Measurements from ENCODE around the gene NDFIP2.
A peak's percentile ranks its signal among the peaks of the same experiment; 100 is the strongest.

NDFIP2 gene

GRCh38 chr13:79548902-79549301 lies 67.9 kb downstream of the NDFIP2 start:
- TF ChIP-seq ARNTL (CRISPR knock-in tag; IDR thresholded peaks at IDR 0.05; ENCODE audit: borderline replicate concordance, low read depth) (no peak), SNAI2 (CRISPR knock-in tag; IDR thresholded peaks at IDR 0.05) (no peak), OSR1 (CRISPR knock-in tag; IDR thresholded peaks at IDR 0.05) (no peak), ZNF70 (CRISPR knock-in tag; IDR thresholded peaks at IDR 0.05) (no peak), CREB5 (CRISPR knock-in tag; IDR thresholded peaks at IDR 0.05; ENCODE audit: low read depth) (no peak), CSRNP3 (CRISPR knock-in tag; IDR thresholded peaks at IDR 0.05) (no peak), TOX (CRISPR knock-in tag; IDR thresholded peaks at IDR 0.05; ENCODE audit: borderline replicate concordance) (no peak)
- TF ChIP-seq, protein P1, sequence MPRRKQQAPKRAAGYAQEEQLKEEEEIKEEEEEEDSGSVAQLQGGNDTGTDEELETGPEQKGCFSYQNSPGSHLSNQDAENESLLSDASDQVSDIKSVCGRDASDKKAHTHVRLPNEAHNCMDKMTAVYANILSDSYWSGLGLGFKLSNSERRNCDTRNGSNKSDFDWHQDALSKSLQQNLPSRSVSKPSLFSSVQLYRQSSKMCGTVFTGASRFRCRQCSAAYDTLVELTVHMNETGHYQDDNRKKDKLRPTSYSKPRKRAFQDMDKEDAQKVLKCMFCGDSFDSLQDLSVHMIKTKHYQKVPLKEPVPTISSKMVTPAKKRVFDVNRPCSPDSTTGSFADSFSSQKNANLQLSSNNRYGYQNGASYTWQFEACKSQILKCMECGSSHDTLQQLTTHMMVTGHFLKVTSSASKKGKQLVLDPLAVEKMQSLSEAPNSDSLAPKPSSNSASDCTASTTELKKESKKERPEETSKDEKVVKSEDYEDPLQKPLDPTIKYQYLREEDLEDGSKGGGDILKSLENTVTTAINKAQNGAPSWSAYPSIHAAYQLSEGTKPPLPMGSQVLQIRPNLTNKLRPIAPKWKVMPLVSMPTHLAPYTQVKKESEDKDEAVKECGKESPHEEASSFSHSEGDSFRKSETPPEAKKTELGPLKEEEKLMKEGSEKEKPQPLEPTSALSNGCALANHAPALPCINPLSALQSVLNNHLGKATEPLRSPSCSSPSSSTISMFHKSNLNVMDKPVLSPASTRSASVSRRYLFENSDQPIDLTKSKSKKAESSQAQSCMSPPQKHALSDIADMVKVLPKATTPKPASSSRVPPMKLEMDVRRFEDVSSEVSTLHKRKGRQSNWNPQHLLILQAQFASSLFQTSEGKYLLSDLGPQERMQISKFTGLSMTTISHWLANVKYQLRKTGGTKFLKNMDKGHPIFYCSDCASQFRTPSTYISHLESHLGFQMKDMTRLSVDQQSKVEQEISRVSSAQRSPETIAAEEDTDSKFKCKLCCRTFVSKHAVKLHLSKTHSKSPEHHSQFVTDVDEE (CRISPR knock-in tag; IDR thresholded peaks at IDR 0.05): no peak
- peak; percentile 85 for ATAC-seq

- peak; percentile 74 for ATAC-seq
Observed at GRCh38 chr13:79549355-79550106, 68.6 kb downstream of the NDFIP2 start.

DNA sequence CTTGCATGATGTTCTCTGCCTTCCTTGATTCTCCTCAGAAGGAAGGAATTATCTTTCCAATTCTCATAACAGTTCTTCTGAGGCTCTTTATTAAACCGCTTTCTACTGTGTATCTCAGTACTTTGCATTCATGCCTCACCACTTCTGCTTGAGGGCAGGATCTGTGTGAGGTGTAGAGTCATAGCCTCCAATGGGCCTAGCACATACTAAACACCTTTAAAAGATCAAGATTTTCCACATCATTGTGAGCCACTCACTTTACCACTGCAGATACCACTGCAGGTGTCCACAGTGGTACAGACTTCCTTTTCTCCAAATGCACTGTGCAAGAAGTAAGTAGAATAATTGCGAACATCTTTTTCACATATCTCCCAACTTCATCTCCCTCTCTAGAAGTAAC lies 76.7 kb downstream of the NDFIP2 start:
- no peak for ATAC-seq
- TF ChIP-seq TCF4 (CRISPR knock-in tag; IDR thresholded peaks at IDR 0.05; ENCODE audit: borderline replicate concordance): no peak
- TF ChIP-seq, protein P1 (CRISPR knock-in tag; IDR thresholded peaks at IDR 0.05): no peak
- TF ChIP-seq CREB5 (CRISPR knock-in tag; IDR thresholded peaks at IDR 0.05; ENCODE audit: low read depth): no peak
- no peak for TF ChIP-seq ISL1 (CRISPR knock-in tag; IDR thresholded peaks at IDR 0.05)
- TF ChIP-seq TOX (CRISPR knock-in tag; IDR thresholded peaks at IDR 0.05; ENCODE audit: borderline replicate concordance): no peak

More at GRCh38 chr13:79549355-79550106, 68.6 kb downstream of the NDFIP2 start:
- TF ChIP-seq ZFP30 (CRISPR knock-in tag; IDR thresholded peaks at IDR 0.05) (0 out of 2 replicates have a peak, but pooled peaks have one; percentile 5), ZNF70 (CRISPR knock-in tag; IDR thresholded peaks at IDR 0.05) (0 out of 2 replicates have a peak, but pooled peaks have one; percentile 40), SNAI2 (CRISPR knock-in tag; IDR thresholded peaks at IDR 0.05) (no peak), BACH2 (CRISPR knock-in tag; IDR thresholded peaks at IDR 0.05; ENCODE audit: borderline replicate concordance) (no peak), ZFP3 (CRISPR knock-in tag; IDR thresholded peaks at IDR 0.05) (no peak), PPARA (CRISPR knock-in tag; IDR thresholded peaks at IDR 0.05; ENCODE audit: borderline replicate concordance) (no peak)
- TF ChIP-seq, protein P1 (CRISPR knock-in tag; IDR thresholded peaks at IDR 0.05): 0 out of 2 replicates have a peak, but pooled peaks have one; percentile 56
